MM.1S (cell line): ENCODE data around the gene MRPS35.

Experiments
- CTCF ChIP-seq: fragments of 300-600 bp; sonication (generic); IDR thresholded peaks from 2 replicates; pipeline ENCODE4 v1.5.1; 2016; ENCODE audit warnings: antibody characterized with exemption, low read length, mixed read lengths
- EZH2phosphoT487 ChIP-seq: fragments of 300-600 bp; sonication (generic); IDR thresholded peaks from 2 replicates; pipeline ENCODE4 v1.6.1; 2018; ENCODE audit warnings: antibody characterized with exemption, low read length

- TF ChIP-seq EZH2phosphoT487 (no peak), CTCF (no peak)
Measured at GRCh38 chr12:27762757-27763156, 52.1 kb downstream of the MRPS35 start.
